Loucy (cell line): Measurements from ENCODE around the gene ZNF648.
"Not testable (repeated sequence)": the region's sequence is repeated elsewhere in the genome, so short reads cannot be mapped to it uniquely, and the experiment has no call there.

Source experiments
- H2AFZ ChIP-seq: fragments of 200-600 bp; sonication (generic); 2 replicates; pipeline ENCODE4 v1.6.0; 2016; ENCODE audit warnings: antibody characterized with exemption, mild to moderate bottlenecking, low read length, moderate library complexity
- H3F3A ChIP-seq: fragments of 200-600 bp; 2 replicates; pipeline ENCODE4 v1.6.0; 2016; ENCODE audit warnings: antibody characterized with exemption, low read depth, mild to moderate bottlenecking
- H3K27me3 ChIP-seq: fragments of 200-600 bp; sonication (generic); 2 replicates; pipeline ENCODE4 v1.6.1; 2014; ENCODE audit warnings: low read length, mild to moderate bottlenecking; ENCODE audit not compliant: insufficient read depth, poor library complexity, severe bottlenecking
- H3K36me3 ChIP-seq: fragments of 200-600 bp; sonication (generic); 2 replicates; pipeline ENCODE4 v1.6.1; 2016; ENCODE audit warnings: low read length; ENCODE audit not compliant: insufficient read depth
- H3K4me1 ChIP-seq: fragments of 200-600 bp; sonication (generic); 2 replicates; pipeline ENCODE4 v1.5.1; 2014; ENCODE audit warnings: low read length, mild to moderate bottlenecking; ENCODE audit not compliant: insufficient read depth, poor library complexity, severe bottlenecking
- H3K4me2 ChIP-seq: fragments of 200-600 bp; sonication (generic); 2 replicates; pipeline ENCODE4 v1.6.0; 2014; ENCODE audit warnings: antibody characterized with exemption, low read length, low read depth, mild to moderate bottlenecking; ENCODE audit not compliant: poor library complexity, severe bottlenecking
- H3K4me3 ChIP-seq: fragments of 200-600 bp; sonication (generic); 2 replicates; pipeline ENCODE4 v1.5.1; 2014; ENCODE audit warnings: low read length, mild to moderate bottlenecking, mixed read lengths; ENCODE audit not compliant: poor library complexity, severe bottlenecking
- H3K79me2 ChIP-seq: fragments of 200-600 bp; sonication (generic); 2 replicates; pipeline ENCODE4 v1.6.1; 2014; ENCODE audit warnings: low read length; ENCODE audit not compliant: insufficient read depth
- H3K9ac ChIP-seq: fragments of 200-600 bp; sonication (generic); 2 replicates; pipeline ENCODE4 v1.6.0; 2014; ENCODE audit warnings: mild to moderate bottlenecking, low read depth, low read length, moderate library complexity; ENCODE audit not compliant: poor library complexity, severe bottlenecking
- H3K9me2 ChIP-seq: fragments of 200-600 bp; sonication (generic); replicated peaks from 2 replicates; pipeline ENCODE4 v1.6.1; 2016; ENCODE audit warnings: low read depth, low read length, mixed read lengths
- H3K9me3 ChIP-seq: fragments of 200-600 bp; sonication (generic); 2 replicates; pipeline ENCODE4 v1.6.1; 2014; ENCODE audit warnings: mild to moderate bottlenecking, antibody characterized with exemption, low read length, low read depth; ENCODE audit not compliant: insufficient read depth
- H4K20me1 ChIP-seq: fragments of 200-600 bp; sonication (generic); 2 replicates; pipeline ENCODE4 v1.6.0; 2014; ENCODE audit warnings: antibody characterized with exemption, low read length, mild to moderate bottlenecking; ENCODE audit not compliant: insufficient read depth, poor library complexity, severe bottlenecking
- EZH2phosphoT487 ChIP-seq: fragments of 200-600 bp; IDR thresholded peaks from 2 replicates; pipeline ENCODE4 v1.6.1; 2018; ENCODE audit warnings: antibody characterized with exemption, mild to moderate bottlenecking, moderate library complexity, borderline replicate concordance
- TF ChIP-seq, protein P1 (sequence below): fragments of 200-600 bp; sonication (generic); conservative IDR thresholded peaks from 2 replicates; pipeline ENCODE4 v1.5.1; 2014; ENCODE audit warnings: mild to moderate bottlenecking, antibody characterized with exemption, low read length

Gene ZNF648

DNA sequence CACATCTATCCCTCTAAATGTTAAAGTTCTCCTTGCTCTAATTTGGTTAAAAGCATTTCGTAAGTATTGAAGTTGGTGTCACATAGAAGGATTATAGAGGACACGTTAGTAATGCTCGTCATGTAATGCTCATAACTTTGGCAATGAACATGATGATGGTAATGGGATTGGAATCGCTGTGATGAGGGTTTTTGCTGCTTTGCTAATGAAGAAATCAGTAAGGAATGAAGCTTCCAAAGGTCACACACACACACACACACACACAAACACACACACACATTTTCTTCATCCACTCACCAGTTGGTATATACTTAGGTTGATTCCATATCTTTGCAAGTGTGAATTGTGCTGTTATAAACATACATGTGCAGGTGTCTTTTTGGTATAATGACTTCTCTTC is 36.8 kb upstream of the ZNF648 start:
- no peak overlapping the region for H3K4me2 ChIP-seq
- H3K4me1 ChIP-seq: no peaks in the 10 kb centered on the region
- H3K9me3 ChIP-seq: no peaks in the 10 kb centered on the region
- no peaks in the 10 kb centered on the region for H4K20me1 ChIP-seq
- H3K79me2 ChIP-seq: no peaks in the 10 kb centered on the region
- H3K9ac ChIP-seq: no peak overlapping the region
- no peak for TF ChIP-seq EZH2phosphoT487
- TF ChIP-seq, protein P1, sequence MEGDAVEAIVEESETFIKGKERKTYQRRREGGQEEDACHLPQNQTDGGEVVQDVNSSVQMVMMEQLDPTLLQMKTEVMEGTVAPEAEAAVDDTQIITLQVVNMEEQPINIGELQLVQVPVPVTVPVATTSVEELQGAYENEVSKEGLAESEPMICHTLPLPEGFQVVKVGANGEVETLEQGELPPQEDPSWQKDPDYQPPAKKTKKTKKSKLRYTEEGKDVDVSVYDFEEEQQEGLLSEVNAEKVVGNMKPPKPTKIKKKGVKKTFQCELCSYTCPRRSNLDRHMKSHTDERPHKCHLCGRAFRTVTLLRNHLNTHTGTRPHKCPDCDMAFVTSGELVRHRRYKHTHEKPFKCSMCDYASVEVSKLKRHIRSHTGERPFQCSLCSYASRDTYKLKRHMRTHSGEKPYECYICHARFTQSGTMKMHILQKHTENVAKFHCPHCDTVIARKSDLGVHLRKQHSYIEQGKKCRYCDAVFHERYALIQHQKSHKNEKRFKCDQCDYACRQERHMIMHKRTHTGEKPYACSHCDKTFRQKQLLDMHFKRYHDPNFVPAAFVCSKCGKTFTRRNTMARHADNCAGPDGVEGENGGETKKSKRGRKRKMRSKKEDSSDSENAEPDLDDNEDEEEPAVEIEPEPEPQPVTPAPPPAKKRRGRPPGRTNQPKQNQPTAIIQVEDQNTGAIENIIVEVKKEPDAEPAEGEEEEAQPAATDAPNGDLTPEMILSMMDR: no peak
- no peaks in the 10 kb centered on the region for H3K9me2 ChIP-seq
- no peak overlapping the region for H3K4me3 ChIP-seq
- H2AFZ ChIP-seq: no peak overlapping the region
- peaks cover 2% of the 10 kb centered on the region for H3K27me3 ChIP-seq
- H3K36me3 ChIP-seq: no peaks in the 10 kb centered on the region
- H3F3A ChIP-seq: no peaks in the 10 kb centered on the region

DNA sequence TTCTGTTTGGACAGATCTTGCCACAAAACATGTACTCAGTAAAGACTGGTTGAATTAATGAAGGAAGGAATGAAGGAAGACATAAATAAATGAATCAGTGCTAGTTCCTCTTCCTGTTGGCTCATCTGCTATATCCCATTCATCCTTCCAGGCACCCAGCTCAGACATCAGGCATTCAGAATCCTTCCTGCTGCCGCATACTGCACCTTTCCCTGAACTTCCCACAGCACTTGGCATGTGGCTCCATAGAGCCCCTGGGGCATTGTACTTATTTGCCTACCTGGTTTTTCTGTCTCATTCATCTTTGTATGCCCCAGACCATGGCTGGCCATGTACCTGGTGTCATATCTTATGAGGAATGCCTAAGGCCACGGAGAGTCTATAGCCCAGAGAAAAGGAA is 34.4 kb upstream of the ZNF648 start:
- Histone ChIP-seq H2AFZ (no peak overlapping the region), H3K4me1 (no peaks in the 10 kb centered on the region), H3K4me3 (no peak overlapping the region), H3K9me2 (no peaks in the 10 kb centered on the region), H3K4me2 (no peak overlapping the region), H3K9me3 (no peaks in the 10 kb centered on the region), H3K36me3 (no peaks in the 10 kb centered on the region), H3K79me2 (no peaks in the 10 kb centered on the region), H3K9ac (no peak overlapping the region), H4K20me1 (no peaks in the 10 kb centered on the region), H3F3A (no peaks in the 10 kb centered on the region), H3K27me3 (no peaks in the 10 kb centered on the region)
- TF ChIP-seq, protein P1: no peak
- no peak for TF ChIP-seq EZH2phosphoT487

DNA sequence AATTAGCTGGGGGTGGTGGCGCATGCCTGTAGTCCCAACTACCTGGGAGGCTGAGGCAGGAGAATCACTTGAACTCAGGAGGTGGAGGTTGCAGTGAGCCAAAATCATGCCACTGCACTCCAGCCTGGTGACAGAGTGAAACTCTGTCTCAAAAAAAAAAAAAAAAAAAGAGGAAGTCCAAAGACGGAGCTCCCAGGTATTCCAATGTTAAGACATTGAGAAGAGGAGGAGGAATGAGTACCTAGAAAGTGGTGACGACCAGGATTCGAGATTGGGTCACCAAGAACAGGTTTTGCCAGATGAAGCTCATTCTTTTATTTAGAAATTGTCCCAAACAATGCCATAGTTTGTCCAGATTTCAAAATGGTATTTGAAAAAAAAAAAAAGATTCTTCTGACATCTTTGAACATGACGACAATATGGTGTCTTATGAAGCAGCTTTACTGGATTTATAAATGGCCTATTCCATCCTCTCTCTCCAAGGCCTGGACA is 33.0 kb upstream of the ZNF648 start:
- not testable (repeated sequence) for H3K9me3 ChIP-seq, H3K36me3 ChIP-seq, H2AFZ ChIP-seq, H3K4me1 ChIP-seq, H3K9ac ChIP-seq, H3F3A ChIP-seq, H3K79me2 ChIP-seq, H4K20me1 ChIP-seq, H3K9me2 ChIP-seq, H3K4me2 ChIP-seq, H3K4me3 ChIP-seq, H3K27me3 ChIP-seq

DNA sequence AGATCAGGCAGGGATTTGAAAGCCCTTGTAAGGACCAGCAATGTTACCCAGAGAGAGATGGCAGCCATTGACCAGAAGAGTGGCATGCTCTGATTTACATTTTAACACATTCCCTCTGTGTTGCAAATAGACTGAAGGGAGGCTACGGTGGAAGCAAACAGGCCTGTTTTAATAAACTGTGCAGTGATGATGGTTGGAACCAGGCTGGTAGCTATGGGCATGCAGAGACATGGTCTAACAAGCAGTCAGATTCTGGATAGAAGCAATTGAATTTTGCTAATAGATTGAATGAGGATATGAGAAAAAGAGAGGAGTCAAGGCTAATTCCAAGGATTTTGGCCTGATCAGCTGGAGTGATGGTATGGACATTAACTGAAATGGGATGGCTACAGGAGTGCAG is 32.3 kb upstream of the ZNF648 start:
- no peaks in the 10 kb centered on the region for H3K27me3 ChIP-seq
- H3K4me3 ChIP-seq: no peak overlapping the region
- H3K9ac ChIP-seq: no peak overlapping the region
- H4K20me1 ChIP-seq: no peaks in the 10 kb centered on the region
- no peak overlapping the region for H3K4me2 ChIP-seq
- H3K79me2 ChIP-seq: no peaks in the 10 kb centered on the region
- no peaks in the 10 kb centered on the region for H3F3A ChIP-seq
- H3K4me1 ChIP-seq: peaks cover 13% of the 10 kb centered on the region
- TF ChIP-seq, protein P1: no peak
- TF ChIP-seq EZH2phosphoT487: no peak
- H3K9me3 ChIP-seq: no peaks in the 10 kb centered on the region
- H3K9me2 ChIP-seq: no peaks in the 10 kb centered on the region
- H3K36me3 ChIP-seq: no peaks in the 10 kb centered on the region
- H2AFZ ChIP-seq: no peak overlapping the region
